ENCODE results near the gene DDHD1.
"Not testable (repeated sequence)": the region's sequence is repeated elsewhere in the genome, so short reads cannot be mapped to it uniquely, and the experiment has no call there.

DDHD1 gene

GRCh38 chr14:53151523-53152183, 1.5 kb downstream of the DDHD1 start:
- DNase-seq: peak; percentile 81

- no peak for DNase-seq
These were observed 3.3 kb downstream of the DDHD1 start for GRCh38 chr14:53149668-53150316.

- no peak for DNase-seq
These were observed 4.5 kb downstream of the DDHD1 start for GRCh38 chr14:53148671-53149070.

GRCh38 chr14:53147893-53148292, 5.2 kb downstream of the DDHD1 start:
- DNase-seq: no peak

GRCh38 chr14:53147208-53147607, 5.9 kb downstream of the DDHD1 start:
- no peak for DNase-seq

- DNase-seq: no peak
These were observed 6.4 kb downstream of the DDHD1 start for GRCh38 chr14:53146739-53147138.

- DNase-seq: no peak
These were observed 8.9 kb downstream of the DDHD1 start for GRCh38 chr14:53144244-53144643.

- no peak for DNase-seq
These were observed 12.5 kb downstream of the DDHD1 start for GRCh38 chr14:53140585-53140984.

GRCh38 chr14:53137568-53138203, 15.4 kb downstream of the DDHD1 start:
- no peak for DNase-seq

- DNase-seq: not testable (repeated sequence)
These were observed 22.6 kb downstream of the DDHD1 start for GRCh38 chr14:53130491-53130890.

- no peak for DNase-seq
These were observed 24.7 kb downstream of the DDHD1 start for GRCh38 chr14:53128303-53129028.

GRCh38 chr14:53127832-53128231, 25.3 kb downstream of the DDHD1 start:
- DNase-seq: no peak

GRCh38 chr14:53127151-53127550, 26.0 kb downstream of the DDHD1 start:
- DNase-seq: no peak

GRCh38 chr14:53126731-53127130, 26.4 kb downstream of the DDHD1 start:
- DNase-seq: no peak

- DNase-seq: no peak
These were observed 28.3 kb downstream of the DDHD1 start for GRCh38 chr14:53124786-53125185.

GRCh38 chr14:53121419-53121818, 31.7 kb downstream of the DDHD1 start:
- DNase-seq: not testable (repeated sequence)

GRCh38 chr14:53117479-53117878, 35.6 kb downstream of the DDHD1 start:
- DNase-seq: not testable (repeated sequence)

GRCh38 chr14:53113989-53114388, 39.1 kb downstream of the DDHD1 start:
- no peak for DNase-seq

GRCh38 chr14:53110096-53110495, 43.0 kb downstream of the DDHD1 start:
- DNase-seq: no peak

GRCh38 chr14:53109105-53110041, 43.8 kb downstream of the DDHD1 start:
- DNase-seq: peak; percentile 86

- DNase-seq: peak; percentile 65
These were observed 44.6 kb downstream of the DDHD1 start for GRCh38 chr14:53108292-53109104.

All from NCI-H2029 treated with DMSO at 0.1 percent for 48 hours (cell line).